ENCODE results near the gene ERCC1. TPM values are rescaled to one million over a fixed set of nuclear protein-coding genes. Genes with fewer than 3 reads are reported as not detected.

ERCC1 gene
- 100 to 1,000 TPM in 1 of 10 donors, 10 to 100 TPM in 9; 81.8 to 106 (median 91.7) TPM for polyA plus RNA-seq (ENCODE audit: insufficient read length in 10 of 10)
- long read RNA-seq, donor 1, transcript ERCC1-208 (10 exons, 1,453 nt), result major isoform, 8 of 15 reads
- long read RNA-seq, donor 1, transcript ERCC1-202 (10 exons, 3,828 nt), result minor isoform, 6 of 15 reads
- long read RNA-seq, donor 1, partial matches to known transcripts, result 0 of 15 reads
- long read RNA-seq, donor 1, other reads (novel, unspliced or antisense), result 0 of 15 reads
- long read RNA-seq, donor 2, transcript ERCC1-202 (10 exons, 3,828 nt), result major isoform, 7 of 12 reads
- long read RNA-seq, donor 2, partial matches to known transcripts, result 0 of 12 reads
- long read RNA-seq, donor 2, other reads (novel, unspliced or antisense), result 0 of 12 reads
- long read RNA-seq, donor 3, result 0 reads
- long read RNA-seq, donor 4, transcript ERCC1-208 (10 exons, 1,453 nt), result minor isoform, 7 of 16 reads
- long read RNA-seq, donor 4, transcript ERCC1-202 (10 exons, 3,828 nt), result major isoform, 9 of 16 reads
- long read RNA-seq, donor 4, partial matches to known transcripts, result 0 of 16 reads
- long read RNA-seq, donor 4, other reads (novel, unspliced or antisense), result 0 of 16 reads
- long read RNA-seq, donor 5, transcript ERCC1-208 (10 exons, 1,453 nt), result minor isoform, 5 of 58 reads
- long read RNA-seq, donor 5, transcript ERCC1-202 (10 exons, 3,828 nt), result major isoform, 16 of 58 reads
- long read RNA-seq, donor 5, partial matches to known transcripts, result 34 of 58 reads
- long read RNA-seq, donor 5, other reads (novel, unspliced or antisense), result 0 of 58 reads
- long read RNA-seq, donor 6, transcript ERCC1-202 (10 exons, 3,828 nt), result major isoform, 7 of 22 reads
- long read RNA-seq, donor 6, partial matches to known transcripts, result 7 of 22 reads
- long read RNA-seq, donor 6, other reads (novel, unspliced or antisense), result 0 of 22 reads
- long read RNA-seq, donor 7, transcript ERCC1-202 (10 exons, 3,828 nt), result major isoform, 9 of 14 reads
- long read RNA-seq, donor 7, partial matches to known transcripts, result 0 of 14 reads
- long read RNA-seq, donor 7, other reads (novel, unspliced or antisense), result 0 of 14 reads
- long read RNA-seq, donor 8, transcript ERCC1-208 (10 exons, 1,453 nt), result major isoform, 8 of 11 reads
- long read RNA-seq, donor 8, partial matches to known transcripts, result 0 of 11 reads
- long read RNA-seq, donor 8, other reads (novel, unspliced or antisense), result 0 of 11 reads
- long read RNA-seq, donor 9, partial matches to known transcripts, result 0 of 1 reads
- long read RNA-seq, donor 9, other reads (novel, unspliced or antisense), result 0 of 1 reads

DNA sequence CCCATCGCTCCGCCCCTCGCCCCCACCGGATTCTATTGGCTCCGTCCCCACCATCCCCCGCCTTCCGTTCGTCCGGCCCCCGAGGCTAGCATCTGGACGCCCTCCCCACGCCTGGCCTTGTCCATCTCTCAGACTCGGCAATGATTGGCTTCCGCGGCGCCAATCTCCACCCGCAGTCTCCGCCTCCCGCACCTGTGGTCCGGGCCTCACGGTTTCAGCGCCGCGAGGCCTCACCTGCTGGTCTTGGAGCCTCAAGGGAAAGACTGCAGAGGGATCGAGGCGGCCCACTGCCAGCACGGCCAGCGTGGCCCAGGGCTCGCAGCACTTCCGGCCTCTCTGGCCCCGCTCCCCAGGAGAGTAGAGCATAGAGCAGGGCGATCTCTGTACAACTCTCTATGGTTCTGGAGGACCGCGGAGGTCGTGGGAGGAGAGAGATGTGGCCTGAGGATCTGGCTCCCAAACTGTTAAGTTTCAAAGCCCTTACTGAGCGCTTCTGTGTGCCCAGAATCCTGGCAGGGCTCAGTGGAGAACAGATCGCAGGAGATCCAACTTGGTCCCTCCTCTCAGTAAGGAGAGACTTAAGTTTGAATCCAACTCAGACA is at the start of gene ERCC1:
Gene ERCC1, minus strand, starts transcription at position 329 of the 602 bp plus-strand sequence. CDS start 543 bp downstream, outside the sequence.
- DNase-seq, result peak; percentile 90 to 97 (median 90)

DNA sequence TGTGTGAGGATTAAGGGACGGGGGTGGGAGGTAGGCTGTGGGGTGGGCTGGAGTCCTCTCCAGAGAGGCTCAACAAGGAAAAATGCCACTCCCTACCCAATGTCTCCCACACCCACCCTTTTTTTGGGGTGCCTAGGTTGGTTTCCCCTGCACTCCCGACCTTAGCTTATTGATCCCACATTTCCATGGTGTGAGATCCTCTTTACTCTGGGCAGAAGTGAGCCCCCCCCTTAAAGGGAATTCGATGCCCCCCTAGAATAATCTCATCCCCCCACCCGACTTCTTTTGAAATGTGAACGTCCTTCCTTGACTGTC is 49.6 kb upstream of the ERCC1 start:
- no peak for DNase-seq

DNA sequence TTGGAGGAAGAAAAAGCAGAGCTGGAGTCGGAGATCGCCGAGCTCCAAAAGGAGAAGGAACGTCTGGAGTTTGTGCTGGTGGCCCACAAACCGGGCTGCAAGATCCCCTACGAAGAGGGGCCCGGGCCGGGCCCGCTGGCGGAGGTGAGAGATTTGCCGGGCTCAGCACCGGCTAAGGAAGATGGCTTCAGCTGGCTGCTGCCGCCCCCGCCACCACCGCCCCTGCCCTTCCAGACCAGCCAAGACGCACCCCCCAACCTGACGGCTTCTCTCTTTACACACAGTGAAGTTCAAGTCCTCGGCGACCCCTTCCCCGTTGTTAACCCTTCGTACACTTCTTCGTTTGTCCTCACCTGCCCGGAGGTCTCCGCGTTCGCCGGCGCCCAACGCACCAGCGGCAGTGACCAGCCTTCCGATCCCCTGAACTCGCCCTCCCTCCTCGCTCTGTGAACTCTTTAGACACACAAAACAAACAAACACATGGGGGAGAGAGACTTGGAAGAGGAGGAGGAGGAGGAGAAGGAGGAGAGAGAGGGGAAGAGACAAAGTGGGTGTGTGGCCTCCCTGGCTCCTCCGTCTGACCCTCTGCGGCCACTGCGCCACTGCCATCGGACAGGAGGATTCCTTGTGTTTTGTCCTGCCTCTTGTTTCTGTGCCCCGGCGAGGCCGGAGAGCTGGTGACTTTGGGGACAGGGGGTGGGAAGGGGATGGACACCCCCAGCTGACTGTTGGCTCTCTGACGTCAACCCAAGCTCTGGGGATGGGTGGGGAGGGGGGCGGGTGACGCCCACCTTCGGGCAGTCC is 49.0 kb upstream of the ERCC1 start:
- DNase-seq, result peak in 1 of 3 donors; percentile 45

DNA sequence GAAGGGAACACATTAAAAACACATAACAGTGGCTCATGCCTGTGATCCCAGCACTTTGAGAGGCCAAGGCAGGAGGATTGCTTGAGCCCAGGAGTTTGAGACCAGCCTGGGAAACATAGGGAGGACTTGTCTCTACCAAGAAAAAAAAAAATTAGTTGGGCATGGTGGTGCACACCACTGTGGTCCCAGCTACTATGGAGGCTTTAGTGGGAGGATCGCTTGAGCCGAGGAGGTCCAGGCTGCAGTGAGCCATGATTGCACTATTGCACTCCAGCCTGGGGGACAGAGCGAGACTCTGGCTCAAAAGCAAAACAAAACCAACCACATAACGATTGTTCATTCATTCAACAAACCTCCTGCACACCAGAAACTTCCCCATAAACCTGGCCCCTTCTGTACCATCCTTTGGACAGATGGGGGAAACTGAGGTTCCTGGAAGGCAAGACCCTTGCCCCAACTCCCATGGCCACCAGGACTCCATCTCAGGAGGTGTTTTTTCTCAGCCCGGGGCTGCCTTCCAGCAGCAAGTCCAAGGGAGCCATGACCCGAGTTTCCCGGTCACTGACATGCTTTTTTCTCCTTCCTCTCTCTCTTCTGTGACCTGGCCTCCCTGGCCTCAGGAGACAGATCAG is 48.3 kb upstream of the ERCC1 start:
- DNase-seq, result no peak

DNA sequence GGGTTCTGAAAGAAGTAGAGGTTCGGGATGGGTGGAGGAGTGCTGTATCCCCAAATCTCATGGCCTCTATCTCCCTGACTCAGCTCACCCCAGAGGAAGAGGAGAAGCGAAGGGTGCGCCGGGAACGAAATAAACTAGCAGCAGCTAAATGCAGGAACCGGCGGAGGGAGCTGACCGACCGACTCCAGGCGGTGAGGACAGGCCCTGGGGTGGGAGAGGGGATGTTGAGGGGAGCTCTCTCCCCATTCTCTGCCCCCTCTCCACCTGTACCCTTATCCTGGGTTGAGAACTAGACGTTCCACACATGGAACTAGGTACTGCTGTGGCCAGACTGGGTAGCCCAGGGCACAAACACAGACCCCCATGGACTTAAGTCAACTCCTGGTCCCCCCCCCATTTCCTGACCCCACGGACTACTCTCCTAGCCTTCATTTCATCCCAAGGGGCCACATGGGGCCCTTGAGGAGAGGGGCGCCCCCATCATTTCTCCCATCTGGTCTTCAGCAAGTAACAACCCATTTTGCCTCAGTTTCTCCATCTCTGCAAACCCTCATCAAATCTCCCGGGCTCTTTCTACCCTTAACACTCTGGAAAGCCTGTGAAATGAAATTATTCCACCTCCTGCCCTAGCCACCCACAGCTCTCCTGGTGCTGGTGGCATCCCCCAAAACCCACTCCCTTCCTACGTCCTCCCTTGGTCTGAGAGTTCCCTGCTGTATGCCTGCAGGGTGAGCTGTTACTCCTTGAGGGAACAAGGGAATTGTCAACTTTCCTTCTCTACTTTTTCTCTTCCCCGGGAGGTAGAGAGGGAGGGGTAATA is 47.6 kb upstream of the ERCC1 start:
- no peak for DNase-seq

DNA sequence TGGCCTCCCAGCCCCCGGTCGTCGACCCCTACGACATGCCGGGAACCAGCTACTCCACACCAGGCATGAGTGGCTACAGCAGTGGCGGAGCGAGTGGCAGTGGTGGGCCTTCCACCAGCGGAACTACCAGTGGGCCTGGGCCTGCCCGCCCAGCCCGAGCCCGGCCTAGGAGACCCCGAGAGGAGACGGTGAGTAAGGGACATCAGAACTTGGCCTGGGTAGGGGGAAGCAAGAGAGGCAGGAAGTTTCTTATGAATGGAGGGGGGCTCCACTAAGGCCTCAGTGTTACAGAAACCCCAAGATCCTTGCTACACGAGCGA is 47.0 kb upstream of the ERCC1 start:
- DNase-seq, result no peak

DNA sequence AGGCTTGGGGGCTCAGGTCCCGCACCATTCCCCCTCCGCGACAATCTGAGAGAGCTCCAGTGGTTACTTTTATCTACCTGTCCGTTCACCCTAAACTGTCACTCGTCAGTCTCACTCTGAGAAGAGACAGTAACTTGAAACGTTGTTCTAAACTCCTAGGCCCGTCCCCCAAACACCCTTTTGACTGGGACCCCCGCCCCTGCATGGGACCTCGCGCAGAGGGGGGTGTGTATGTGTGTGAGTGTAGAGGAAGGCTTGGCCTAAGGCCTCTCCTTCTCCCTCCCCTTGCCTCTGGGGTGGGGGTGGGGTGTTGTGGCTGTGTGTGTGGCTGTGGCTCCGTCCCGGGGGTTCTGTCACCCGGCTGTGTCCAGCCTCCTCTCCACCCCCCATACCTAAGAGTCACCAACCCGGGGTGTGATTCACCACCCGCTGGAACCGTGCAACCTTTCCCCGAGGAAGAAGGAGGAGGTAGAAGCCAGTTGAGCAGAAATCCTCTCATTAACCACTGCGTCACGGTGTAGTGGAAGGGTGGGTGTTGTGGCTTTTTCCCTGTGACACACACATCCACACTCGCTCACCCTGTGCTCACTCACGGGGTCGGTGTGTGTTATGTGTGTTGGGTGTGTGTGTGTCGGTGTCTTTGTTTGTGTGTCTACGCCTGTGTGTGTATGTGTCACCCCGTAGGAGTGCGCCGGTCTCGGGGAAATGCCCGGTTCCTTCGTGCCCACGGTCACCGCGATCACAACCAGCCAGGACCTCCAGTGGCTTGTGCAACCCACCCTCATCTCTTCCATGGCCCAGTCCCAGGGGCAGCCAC is 46.4 kb upstream of the ERCC1 start:
- DNase-seq, result no peak

DNA sequence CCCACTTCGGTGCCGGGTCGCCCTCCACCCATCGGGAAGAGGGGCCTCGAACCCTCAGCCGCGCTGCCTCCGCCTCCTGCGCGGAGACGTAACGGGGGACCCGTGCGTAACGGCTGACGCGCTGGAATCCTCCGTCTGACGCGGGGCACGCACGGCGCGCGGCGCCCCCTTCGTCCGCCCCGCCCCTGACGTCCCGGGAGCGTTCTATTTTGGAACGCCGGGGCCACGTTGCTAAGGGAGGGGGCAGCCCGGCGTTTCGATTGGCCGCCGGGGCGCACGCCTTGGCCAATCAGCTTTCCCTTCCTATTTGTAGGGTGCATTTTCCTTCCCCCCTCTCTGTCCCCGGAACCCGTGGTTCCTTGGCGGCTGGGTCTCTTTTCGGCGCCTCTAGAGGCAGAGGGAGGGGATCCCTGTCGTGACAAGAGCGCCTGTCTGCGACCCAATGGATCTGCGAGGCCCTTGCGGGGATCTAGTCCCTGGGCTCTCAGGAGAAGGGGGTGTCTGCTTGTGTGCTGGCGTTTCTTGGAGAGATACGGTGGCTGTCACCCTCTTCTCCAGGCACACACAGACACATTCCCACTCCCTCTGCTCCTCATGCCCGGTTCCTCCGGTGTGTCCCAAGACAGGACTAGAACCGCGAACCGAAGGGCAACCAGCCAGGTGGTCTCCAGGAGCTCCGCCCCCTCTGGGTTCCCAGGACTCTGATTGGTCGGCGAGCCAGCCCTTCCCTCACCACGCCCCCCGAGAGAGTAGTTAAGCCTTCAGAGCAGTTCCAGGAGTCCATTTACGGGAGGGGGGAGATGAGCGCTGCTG is 45.6 kb upstream of the ERCC1 start:
- peak; percentile 94 to 98 (median 95) for DNase-seq

DNA sequence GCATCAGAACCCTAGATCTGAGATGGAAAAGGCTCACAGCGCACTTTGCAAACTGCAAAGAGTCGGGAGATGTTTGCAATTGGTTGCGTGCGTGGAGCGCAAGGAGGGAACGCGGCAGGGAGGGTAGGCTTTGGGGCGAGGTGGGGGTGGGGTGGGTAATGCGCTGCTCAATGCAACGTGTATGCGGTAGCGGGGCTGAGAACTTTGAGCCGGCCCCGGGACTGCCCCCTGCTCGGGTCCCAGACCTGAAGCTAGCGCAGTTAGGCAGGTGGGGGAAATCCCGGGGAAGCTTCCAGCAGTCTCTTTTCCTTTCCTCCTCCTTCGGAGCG is 45.0 kb upstream of the ERCC1 start:
- no peak for DNase-seq

DNA sequence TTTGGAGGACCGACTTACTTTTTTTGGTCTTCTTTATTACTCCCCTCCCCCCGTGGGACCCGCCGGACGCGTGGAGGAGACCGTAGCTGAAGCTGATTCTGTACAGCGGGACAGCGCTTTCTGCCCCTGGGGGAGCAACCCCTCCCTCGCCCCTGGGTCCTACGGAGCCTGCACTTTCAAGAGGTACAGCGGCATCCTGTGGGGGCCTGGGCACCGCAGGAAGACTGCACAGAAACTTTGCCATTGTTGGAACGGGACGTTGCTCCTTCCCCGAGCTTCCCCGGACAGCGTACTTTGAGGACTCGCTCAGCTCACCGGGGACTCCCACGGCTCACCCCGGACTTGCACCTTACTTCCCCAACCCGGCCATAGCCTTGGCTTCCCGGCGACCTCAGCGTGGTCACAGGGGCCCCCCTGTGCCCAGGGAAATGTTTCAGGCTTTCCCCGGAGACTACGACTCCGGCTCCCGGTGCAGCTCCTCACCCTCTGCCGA is 44.5 kb upstream of the ERCC1 start:
- no peak for DNase-seq

DNA sequence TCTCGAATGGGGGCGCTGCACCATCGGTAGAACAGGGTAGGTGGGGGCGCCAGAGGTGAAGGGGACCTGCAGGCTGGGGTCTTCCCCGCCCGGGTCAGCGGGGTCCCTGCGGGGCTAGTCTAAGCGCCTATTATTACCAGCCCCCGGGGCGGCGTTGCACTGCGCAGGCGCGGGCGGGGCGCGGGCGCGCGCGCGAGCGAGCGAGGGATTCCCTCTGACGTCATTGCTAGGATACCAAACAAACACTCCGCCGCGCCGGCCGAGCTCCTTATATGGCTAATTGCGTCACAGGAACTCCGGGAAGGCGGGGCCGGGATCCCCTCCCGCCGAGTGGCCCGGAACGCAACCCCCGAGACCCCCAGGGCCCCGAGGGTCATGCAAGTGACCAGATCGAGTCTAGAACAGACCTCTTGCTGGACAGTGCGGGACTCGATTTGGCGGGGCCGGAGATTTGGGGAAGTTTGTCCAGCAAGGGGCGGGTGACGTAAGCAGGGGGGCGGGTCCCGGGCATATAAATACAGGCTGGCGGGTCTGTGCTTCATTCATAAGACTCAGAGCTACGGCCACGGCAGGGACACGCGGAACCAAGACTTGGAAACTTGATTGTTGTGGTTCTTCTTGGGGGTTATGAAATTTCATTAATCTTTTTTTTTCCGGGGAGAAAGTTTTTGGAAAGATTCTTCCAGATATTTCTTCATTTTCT is 43.9 kb upstream of the ERCC1 start, which contains the start of gene FOSB:
Gene FOSB, plus strand, starts transcription at position 541 of the 703 bp plus-strand sequence. CDS start 591 bp downstream, outside the sequence.
- peak; percentile 95 to 97 (median 96) for DNase-seq

DNA sequence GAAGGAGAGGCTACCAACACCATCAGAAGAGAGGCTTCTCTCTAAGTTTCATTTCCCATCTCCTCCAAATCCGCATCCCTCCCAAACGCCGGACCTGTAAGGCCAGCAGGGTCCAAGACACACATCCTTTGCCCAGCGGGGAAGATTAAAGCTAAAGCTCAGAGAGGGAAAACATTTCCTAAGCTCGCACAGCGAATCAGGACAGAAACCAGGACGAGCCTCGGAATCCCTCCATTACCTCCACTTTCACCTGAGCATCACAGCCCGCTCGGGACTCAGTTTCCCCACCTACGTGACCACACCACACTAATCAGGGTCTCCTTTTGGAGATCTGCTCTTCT is 43.4 kb upstream of the ERCC1 start:
- peak in 1 of 3 donors; percentile 31 for DNase-seq

DNA sequence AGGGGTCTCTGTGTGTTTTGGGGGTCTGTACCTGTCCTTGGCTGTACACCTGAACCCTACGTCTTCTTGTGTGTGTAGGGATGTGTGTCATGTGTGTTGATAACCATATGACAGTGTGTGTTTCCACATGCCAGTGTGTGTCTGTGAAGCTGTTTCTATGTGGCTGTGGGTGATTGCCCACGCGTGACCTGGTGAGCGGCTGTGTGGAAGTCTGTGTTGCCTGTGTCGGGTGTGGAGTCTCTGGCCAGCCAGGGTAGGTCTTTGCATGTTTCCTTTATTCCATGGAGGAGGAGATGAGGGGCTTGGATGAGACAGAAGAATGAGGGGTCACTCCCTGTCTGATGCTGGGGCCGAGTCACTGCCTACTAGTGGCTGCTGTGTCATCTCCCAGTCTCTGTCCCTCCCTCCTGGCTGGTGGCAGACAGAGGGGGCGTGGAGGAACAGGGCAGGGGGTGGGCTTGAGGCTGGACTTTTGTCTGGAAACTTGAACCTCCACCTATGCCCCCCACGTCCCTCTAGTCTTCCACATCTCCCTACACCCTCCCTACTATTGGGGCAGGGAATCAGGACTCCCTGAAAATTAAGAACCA is 41.2 kb upstream of the ERCC1 start:
- no peak for DNase-seq

DNA sequence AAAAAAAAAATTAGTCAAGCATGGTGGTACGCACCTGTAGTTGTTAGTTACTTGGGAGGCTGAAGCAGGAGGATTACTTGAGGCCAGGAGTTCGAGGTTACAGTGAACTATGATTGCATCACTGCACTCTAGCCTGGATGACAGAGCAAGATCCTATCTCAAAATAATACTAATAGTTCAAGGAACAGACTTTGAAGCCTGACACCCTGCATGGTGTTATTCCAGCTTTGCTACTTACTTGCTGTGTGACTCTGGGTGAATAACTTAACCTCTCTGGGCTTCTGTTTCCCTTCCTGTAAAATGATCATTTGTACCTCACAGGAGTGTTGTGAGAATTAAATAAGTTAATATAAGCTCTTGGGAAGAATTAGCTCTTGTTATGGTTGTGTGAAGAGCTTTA is 40.6 kb upstream of the ERCC1 start:
- no peak for DNase-seq

DNA sequence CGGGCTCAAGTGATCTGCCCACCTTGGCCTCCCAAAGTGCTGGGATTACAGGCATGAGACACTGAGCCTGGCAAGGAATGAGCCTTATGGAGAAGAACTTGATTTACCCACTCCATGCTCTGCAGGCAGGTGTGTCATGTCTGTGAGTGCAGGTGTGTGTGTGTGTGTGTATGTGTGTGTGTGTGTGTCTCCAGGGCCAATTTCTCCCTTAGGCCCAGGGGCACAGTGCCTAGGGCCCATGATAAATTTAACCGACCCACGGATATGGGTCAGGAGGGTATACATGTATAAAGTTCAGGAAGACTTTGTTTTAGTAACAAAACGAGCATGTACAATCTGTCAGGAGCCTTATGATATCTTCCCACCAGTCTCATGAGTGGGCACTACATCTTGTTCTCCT is 39.5 kb upstream of the ERCC1 start:
- no peak for DNase-seq

DNA sequence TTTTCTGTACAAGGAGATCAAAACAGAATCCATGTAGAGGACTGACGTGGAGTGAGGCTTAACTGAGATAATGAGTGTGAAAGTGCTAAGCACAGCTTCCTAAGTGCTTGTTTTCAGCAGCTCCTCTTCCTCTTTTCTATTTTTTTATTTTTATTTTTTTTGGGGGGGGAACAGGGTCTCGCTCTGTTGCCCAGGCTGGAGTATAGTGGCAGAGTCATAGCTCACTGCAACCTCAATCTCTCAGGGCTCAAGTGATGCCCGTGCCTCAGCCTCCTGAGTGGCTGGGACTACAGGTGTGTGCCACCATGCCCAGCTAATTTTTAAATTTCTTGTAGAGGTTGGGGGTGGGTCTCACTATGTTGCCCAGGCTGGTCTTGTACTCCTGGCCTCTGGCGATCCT is 38.5 kb upstream of the ERCC1 start:
- no peak for DNase-seq

Data from muscle of back (tissue), 13 donors.